Measurements from ENCODE around the gene FERMT2. TPM values are rescaled to one million over a fixed set of nuclear protein-coding genes. Genes with fewer than 3 reads are reported as not detected.

The FERMT2 gene
- total and polyA plus RNA-seq, 4 donors, result 23.9 to 51.3 (median 40.4) TPM

DNA sequence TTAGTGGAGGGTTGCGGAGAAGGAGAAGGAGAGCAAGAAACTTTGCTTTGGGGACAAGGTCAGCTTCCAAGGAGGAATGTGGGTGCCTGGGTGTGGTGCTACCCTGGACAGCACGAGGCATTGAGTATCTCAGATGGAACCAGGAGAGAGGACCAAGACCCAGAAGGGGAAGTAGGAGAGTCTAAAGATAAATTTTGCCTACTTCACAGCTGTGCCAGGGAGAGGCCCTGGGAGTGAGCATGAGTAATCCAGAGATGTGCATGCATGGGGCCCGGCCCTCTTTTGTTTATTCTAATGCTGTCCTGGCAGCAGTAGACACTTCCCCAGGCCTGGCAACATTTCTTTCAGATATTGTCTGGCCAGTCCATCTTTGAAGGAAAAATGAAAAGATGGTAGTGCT is 110.0 kb downstream of the FERMT2 start:
- Histone ChIP-seq H3K27me3 (ENCODE audit: control insufficient read depth in 4 of 4, insufficient read depth in 4 of 4, low read length in 3 of 4) (no peaks in the 10 kb centered on the region), H3K9ac (ENCODE audit: low read depth in 1 of 2, low read length in 2 of 2) (no peak overlapping the region), H3K9me3 (ENCODE audit: control insufficient read depth in 4 of 4, low read length in 3 of 4) (no peaks in the 10 kb centered on the region), H3K4me3 (ENCODE audit: low read depth in 1 of 3, low read length in 3 of 3) (no peak overlapping the region), H3K4me1 (ENCODE audit: control insufficient read depth in 4 of 4, insufficient read depth in 4 of 4, low read length in 3 of 4) (peaks cover 0 to 13% (median 5%) of the 10 kb centered on the region in 4 donors), H3K27ac (ENCODE audit: low read depth in 1 of 2, low read length in 2 of 2) (no peak overlapping the region), H3K36me3 (ENCODE audit: control insufficient read depth in 4 of 4, insufficient read depth in 3 of 4, low read depth in 1 of 4, low read length in 3 of 4) (no peaks in the 10 kb centered on the region)
- DNase-seq (ENCODE audit: low spot score), result no peak
- WGBS, result 61% methylated on average over 3 of the region's 3 CpGs
- TF ChIP-seq RXRA (IDR thresholded peaks at IDR 0.05) (no peak), YY1 (IDR thresholded peaks at IDR 0.05) (no peak), EGR1 (IDR thresholded peaks at IDR 0.05; ENCODE audit: low read depth in 2 of 2) (no peak), HNF4G (IDR thresholded peaks at IDR 0.05) (no peak), JUND (IDR thresholded peaks at IDR 0.05) (no peak), GABPA (IDR thresholded peaks at IDR 0.05 in 1 of 2, conservative IDR thresholded peaks at IDR 0.05 in 1 of 2) (no peak), SP1 (IDR thresholded peaks at IDR 0.05) (no peak)
- TF ChIP-seq, protein P1, sequence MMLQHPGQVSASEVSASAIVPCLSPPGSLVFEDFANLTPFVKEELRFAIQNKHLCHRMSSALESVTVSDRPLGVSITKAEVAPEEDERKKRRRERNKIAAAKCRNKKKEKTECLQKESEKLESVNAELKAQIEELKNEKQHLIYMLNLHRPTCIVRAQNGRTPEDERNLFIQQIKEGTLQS (IDR thresholded peaks at IDR 0.05), result no peak
- TF ChIP-seq, protein P2, sequence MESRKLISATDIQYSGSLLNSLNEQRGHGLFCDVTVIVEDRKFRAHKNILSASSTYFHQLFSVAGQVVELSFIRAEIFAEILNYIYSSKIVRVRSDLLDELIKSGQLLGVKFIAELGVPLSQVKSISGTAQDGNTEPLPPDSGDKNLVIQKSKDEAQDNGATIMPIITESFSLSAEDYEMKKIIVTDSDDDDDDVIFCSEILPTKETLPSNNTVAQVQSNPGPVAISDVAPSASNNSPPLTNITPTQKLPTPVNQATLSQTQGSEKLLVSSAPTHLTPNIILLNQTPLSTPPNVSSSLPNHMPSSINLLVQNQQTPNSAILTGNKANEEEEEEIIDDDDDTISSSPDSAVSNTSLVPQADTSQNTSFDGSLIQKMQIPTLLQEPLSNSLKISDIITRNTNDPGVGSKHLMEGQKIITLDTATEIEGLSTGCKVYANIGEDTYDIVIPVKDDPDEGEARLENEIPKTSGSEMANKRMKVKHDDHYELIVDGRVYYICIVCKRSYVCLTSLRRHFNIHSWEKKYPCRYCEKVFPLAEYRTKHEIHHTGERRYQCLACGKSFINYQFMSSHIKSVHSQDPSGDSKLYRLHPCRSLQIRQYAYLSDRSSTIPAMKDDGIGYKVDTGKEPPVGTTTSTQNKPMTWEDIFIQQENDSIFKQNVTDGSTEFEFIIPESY (IDR thresholded peaks at IDR 0.05), result no peak
- TF ChIP-seq, protein P3, sequence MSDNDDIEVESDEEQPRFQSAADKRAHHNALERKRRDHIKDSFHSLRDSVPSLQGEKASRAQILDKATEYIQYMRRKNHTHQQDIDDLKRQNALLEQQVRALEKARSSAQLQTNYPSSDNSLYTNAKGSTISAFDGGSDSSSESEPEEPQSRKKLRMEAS (IDR thresholded peaks at IDR 0.05), result no peak
- TF ChIP-seq, protein P4, sequence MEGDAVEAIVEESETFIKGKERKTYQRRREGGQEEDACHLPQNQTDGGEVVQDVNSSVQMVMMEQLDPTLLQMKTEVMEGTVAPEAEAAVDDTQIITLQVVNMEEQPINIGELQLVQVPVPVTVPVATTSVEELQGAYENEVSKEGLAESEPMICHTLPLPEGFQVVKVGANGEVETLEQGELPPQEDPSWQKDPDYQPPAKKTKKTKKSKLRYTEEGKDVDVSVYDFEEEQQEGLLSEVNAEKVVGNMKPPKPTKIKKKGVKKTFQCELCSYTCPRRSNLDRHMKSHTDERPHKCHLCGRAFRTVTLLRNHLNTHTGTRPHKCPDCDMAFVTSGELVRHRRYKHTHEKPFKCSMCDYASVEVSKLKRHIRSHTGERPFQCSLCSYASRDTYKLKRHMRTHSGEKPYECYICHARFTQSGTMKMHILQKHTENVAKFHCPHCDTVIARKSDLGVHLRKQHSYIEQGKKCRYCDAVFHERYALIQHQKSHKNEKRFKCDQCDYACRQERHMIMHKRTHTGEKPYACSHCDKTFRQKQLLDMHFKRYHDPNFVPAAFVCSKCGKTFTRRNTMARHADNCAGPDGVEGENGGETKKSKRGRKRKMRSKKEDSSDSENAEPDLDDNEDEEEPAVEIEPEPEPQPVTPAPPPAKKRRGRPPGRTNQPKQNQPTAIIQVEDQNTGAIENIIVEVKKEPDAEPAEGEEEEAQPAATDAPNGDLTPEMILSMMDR (IDR thresholded peaks at IDR 0.05; ENCODE audit: low read depth, low read length, missing input control), result no peak

DNA sequence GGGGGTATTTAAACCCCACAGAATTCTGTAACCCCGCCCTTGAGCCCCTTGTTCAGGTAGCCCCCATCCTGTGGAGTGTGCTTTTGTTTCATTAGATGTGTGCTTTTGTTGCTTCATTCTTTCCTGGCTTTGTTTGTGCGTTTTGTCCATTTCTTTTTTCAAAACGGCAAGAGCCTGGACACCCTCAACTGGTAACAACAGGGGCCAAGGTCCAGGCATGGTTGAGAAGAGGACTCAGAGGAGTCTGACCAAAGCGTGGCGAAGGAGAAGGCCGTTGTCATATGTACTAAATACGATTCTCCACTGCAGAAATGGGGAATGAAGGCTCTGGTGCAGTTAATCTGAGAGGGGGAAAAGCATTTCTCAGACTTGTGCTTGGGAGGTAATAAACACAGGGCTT is 113.4 kb downstream of the FERMT2 start:
- H3K4me1 ChIP-seq (ENCODE audit: control insufficient read depth in 4 of 4, insufficient read depth in 4 of 4, low read length in 3 of 4), result peaks cover 0 to 10% (median 3%) of the 10 kb centered on the region in 4 donors
- DNase-seq (ENCODE audit: low spot score), result no peak
- H3K36me3 ChIP-seq (ENCODE audit: control insufficient read depth in 4 of 4, insufficient read depth in 3 of 4, low read depth in 1 of 4, low read length in 3 of 4), result no peaks in the 10 kb centered on the region
- H3K4me3 ChIP-seq (ENCODE audit: low read depth in 1 of 3, low read length in 3 of 3), result no peak overlapping the region
- H3K9me3 ChIP-seq (ENCODE audit: control insufficient read depth in 4 of 4, low read length in 3 of 4), result no peaks in the 10 kb centered on the region
- TF ChIP-seq, protein P4 (IDR thresholded peaks at IDR 0.05; ENCODE audit: low read depth, low read length, missing input control), result no peak
- TF ChIP-seq FOXA2 (IDR thresholded peaks at IDR 0.05) (no peak), EGR1 (IDR thresholded peaks at IDR 0.05; ENCODE audit: low read depth in 2 of 2) (no peak)
- TF ChIP-seq, protein P3 (IDR thresholded peaks at IDR 0.05), result no peak
- no peaks in the 10 kb centered on the region for H3K27me3 ChIP-seq (ENCODE audit: control insufficient read depth in 4 of 4, insufficient read depth in 4 of 4, low read length in 3 of 4)
- no peak overlapping the region for H3K9ac ChIP-seq (ENCODE audit: low read depth in 1 of 2, low read length in 2 of 2)
- H3K27ac ChIP-seq (ENCODE audit: low read depth in 1 of 2, low read length in 2 of 2), result no peak overlapping the region
- WGBS, result 92% methylated on average over 7 of the region's 7 CpGs
